WTC11 (cell line): ENCODE data around the gene ZNF570. TPM values are rescaled to one million over a fixed set of nuclear protein-coding genes. Genes with fewer than 3 reads are reported as not detected.

ENCODE experiments used
- ATAC-seq: fragments of 200-7000 bp; cut with Tn5 transposase; 2 replicates; pipeline ENCODE4 v1.10.0; 2021; ENCODE audit warnings: mild to moderate bottlenecking, moderate library complexity
- CTCF ChIA-PET: fragments of 300-600 bp; sonication (Branson Sonifier 250); formaldehyde crosslinking; loops from one replicate; lab custom pipeline; 2021; ENCODE audit warnings: antibody characterized with exemption; lab: Charles Lee
- POLR2A ChIA-PET: fragments of 350-600 bp; sonication (Branson Sonifier 250); formaldehyde crosslinking; loops from one replicate; lab custom pipeline; 2021; ENCODE audit warnings: antibody characterized with exemption; lab: Charles Lee
- DNase-seq: peaks from one replicate; pipeline ENCODE4 v3.0.0; 2021; ENCODE audit warnings: low spot score
- H3K27ac Mint-ChIP-seq: 2 replicates; pipeline ENCODE4 v1.8.0; 2021; ENCODE audit warnings: mixed read lengths
- H3K27me3 Mint-ChIP-seq: 2 replicates; pipeline ENCODE4 v1.8.0; 2021; ENCODE audit warnings: low read depth, mild to moderate bottlenecking, moderate library complexity, mixed read lengths
- H3K36me3 Mint-ChIP-seq: 2 replicates; pipeline ENCODE4 v1.8.0; 2021; ENCODE audit warnings: mixed read lengths
- H3K4me1 Mint-ChIP-seq: 2 replicates; pipeline ENCODE4 v1.8.0; 2022; ENCODE audit warnings: mixed read lengths
- H3K4me3 Mint-ChIP-seq: 2 replicates; pipeline ENCODE4 v1.8.0; 2021; ENCODE audit warnings: mild to moderate bottlenecking, moderate library complexity, mixed read lengths
- H3K9me3 Mint-ChIP-seq: 2 replicates; pipeline ENCODE4 v1.8.0; 2021; ENCODE audit warnings: mixed read lengths
- AR ChIP-seq: fragments of 250-450 bp; sonication (Bioruptor Pico); IDR thresholded peaks from 2 replicates; pipeline ENCODE4 v1.9.0; 2021; ENCODE audit warnings: mild to moderate bottlenecking
- ATF3 ChIP-seq: sonication (generic); formaldehyde crosslinking; conservative IDR thresholded peaks from 2 replicates; pipeline ENCODE4 v1.8.1; 2022; ENCODE audit warnings: mild to moderate bottlenecking, missing genetic modification reagents
- FOXK1 ChIP-seq: sonication (generic); formaldehyde crosslinking; IDR thresholded peaks from 2 replicates; pipeline ENCODE4 v1.8.0; 2022; ENCODE audit warnings: mild to moderate bottlenecking, moderate library complexity, missing genetic modification reagents
- FOXP1 ChIP-seq: sonication (generic); formaldehyde crosslinking; IDR thresholded peaks from 2 replicates; pipeline ENCODE4 v1.8.0; 2022; ENCODE audit warnings: missing genetic modification reagents, mild to moderate bottlenecking, moderate library complexity, borderline replicate concordance
- MLX ChIP-seq: sonication (generic); formaldehyde crosslinking; IDR thresholded peaks from 2 replicates; pipeline ENCODE4 v1.8.1; 2023; ENCODE audit warnings: mild to moderate bottlenecking, missing genetic modification reagents, moderate library complexity
- MXD4 ChIP-seq: fragments of 250-450 bp; sonication (Bioruptor Pico); IDR thresholded peaks from 2 replicates; pipeline ENCODE4 v1.8.0; 2021; ENCODE audit warnings: mild to moderate bottlenecking, moderate library complexity, borderline replicate concordance
- PRRX2 ChIP-seq: fragments of 250-450 bp; sonication (Bioruptor Pico); IDR thresholded peaks from 2 replicates; pipeline ENCODE4 v1.8.0; 2021; ENCODE audit warnings: mild to moderate bottlenecking
- SP1 ChIP-seq: sonication (generic); formaldehyde crosslinking; conservative IDR thresholded peaks from 2 replicates; pipeline ENCODE4 v1.8.1; 2022; ENCODE audit warnings: missing genetic modification reagents
- TEAD4 ChIP-seq: sonication (generic); formaldehyde crosslinking; IDR thresholded peaks from 2 replicates; pipeline ENCODE4 v1.8.0; 2022; ENCODE audit warnings: mild to moderate bottlenecking, missing genetic modification reagents
- USF1 ChIP-seq: sonication (generic); formaldehyde crosslinking; IDR thresholded peaks from 2 replicates; pipeline ENCODE4 v1.8.0; 2022; ENCODE audit warnings: mild to moderate bottlenecking, missing genetic modification reagents
- ZNF138 ChIP-seq: sonication (generic); formaldehyde crosslinking; conservative IDR thresholded peaks from 2 replicates; pipeline ENCODE4 v1.8.1; 2022; ENCODE audit warnings: mild to moderate bottlenecking, moderate library complexity, missing genetic modification reagents
- ZNF232 ChIP-seq: sonication (generic); formaldehyde crosslinking; IDR thresholded peaks from 2 replicates; pipeline ENCODE4 v1.8.0; 2022; ENCODE audit warnings: mild to moderate bottlenecking, missing genetic modification reagents
- ZNF317 ChIP-seq: sonication (generic); formaldehyde crosslinking; IDR thresholded peaks from 2 replicates; pipeline ENCODE4 v1.8.1; 2023; ENCODE audit warnings: low read depth, mild to moderate bottlenecking, moderate library complexity, missing genetic modification reagents, borderline replicate concordance
- ZNF396 ChIP-seq: fragments of 250-450 bp; sonication (Bioruptor Pico); IDR thresholded peaks from 2 replicates; pipeline ENCODE4 v1.8.0; 2021; ENCODE audit warnings: mild to moderate bottlenecking, moderate library complexity, borderline replicate concordance
- ZNF512 ChIP-seq: sonication (generic); formaldehyde crosslinking; IDR thresholded peaks from 2 replicates; pipeline ENCODE4 v1.8.1; 2022; ENCODE audit warnings: missing genetic modification reagents, borderline replicate concordance
- total RNA-seq: library from RNA; stranded (reverse); gene quantifications from 3 replicates; pipeline ENCODE4 v1.2.3, GENCODE V29; 2021
- TF ChIP-seq, protein P1 (sequence below): sonication (generic); formaldehyde crosslinking; IDR thresholded peaks from 2 replicates; pipeline ENCODE4 v1.8.0; 2023; ENCODE audit warnings: missing genetic modification reagents
- TF ChIP-seq, protein P2 (sequence below): fragments of 250-450 bp; sonication (Bioruptor Pico); IDR thresholded peaks from 2 replicates; pipeline ENCODE4 v1.9.0; 2021; ENCODE audit warnings: mild to moderate bottlenecking, borderline replicate concordance
- TF ChIP-seq, protein P3 (sequence below): sonication (generic); formaldehyde crosslinking; IDR thresholded peaks from 2 replicates; pipeline ENCODE4 v1.8.0; 2023; ENCODE audit warnings: mild to moderate bottlenecking, missing genetic modification reagents
- TF ChIP-seq, protein P4 (sequence below): fragments of 250-450 bp; sonication (Bioruptor Pico); IDR thresholded peaks from 2 replicates; pipeline ENCODE4 v1.8.0; 2021; ENCODE audit warnings: mild to moderate bottlenecking

The ZNF570 gene
- total RNA-seq, 1 experiment from 2014 or later = 7.2 TPM

DNA sequence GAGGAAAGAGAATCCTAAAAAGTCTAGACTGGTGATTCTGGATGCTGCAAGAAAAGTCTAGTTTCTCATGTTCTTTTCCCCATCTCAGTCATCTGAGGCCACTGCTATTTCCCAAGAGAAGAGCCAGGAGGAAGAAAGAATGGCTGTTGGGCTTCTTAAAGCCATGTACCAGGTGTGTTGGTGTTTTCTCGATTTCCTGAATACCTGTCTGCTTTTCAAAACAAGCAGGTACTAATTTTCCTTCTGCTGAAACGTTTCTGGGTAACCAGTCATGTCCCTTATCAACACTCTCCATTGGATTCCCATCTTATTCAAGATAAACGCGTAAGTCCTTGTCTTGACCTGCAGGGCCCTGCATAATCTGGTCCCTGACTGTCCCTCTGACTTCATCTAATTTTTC is 1.1 kb downstream of the ZNF570 start (continued):
- TF ChIP-seq AR (CRISPR knock-in tag) (no peak), USF1 (CRISPR knock-in tag) (no peak), MLX (CRISPR knock-in tag) (no peak), TEAD4 (CRISPR knock-in tag) (no peak)
- TF ChIP-seq, protein P1, sequence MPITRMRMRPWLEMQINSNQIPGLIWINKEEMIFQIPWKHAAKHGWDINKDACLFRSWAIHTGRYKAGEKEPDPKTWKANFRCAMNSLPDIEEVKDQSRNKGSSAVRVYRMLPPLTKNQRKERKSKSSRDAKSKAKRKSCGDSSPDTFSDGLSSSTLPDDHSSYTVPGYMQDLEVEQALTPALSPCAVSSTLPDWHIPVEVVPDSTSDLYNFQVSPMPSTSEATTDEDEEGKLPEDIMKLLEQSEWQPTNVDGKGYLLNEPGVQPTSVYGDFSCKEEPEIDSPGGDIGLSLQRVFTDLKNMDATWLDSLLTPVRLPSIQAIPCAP (CRISPR knock-in tag) = no peak

DNA sequence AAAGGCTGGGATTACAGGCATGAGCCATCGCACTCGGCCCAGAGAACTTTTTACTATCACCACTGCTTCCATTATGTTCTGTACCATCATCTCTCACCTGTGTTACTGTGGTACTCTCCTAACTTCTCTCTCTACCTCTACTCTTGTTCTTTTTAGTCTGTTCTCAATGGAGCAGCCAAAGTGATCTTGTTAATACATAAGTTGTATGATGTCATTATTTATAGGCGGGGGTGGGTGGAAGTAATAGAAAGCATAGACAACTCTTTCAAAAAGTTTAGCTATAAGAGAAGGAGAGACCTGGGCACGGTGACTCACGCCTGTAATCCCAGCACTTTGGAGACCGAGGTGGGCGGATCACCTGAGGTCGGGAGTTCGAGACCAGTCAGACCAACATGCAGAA is 3.0 kb downstream of the ZNF570 start:
- H3K27me3 Mint-ChIP-seq = no peaks in the 10 kb centered on the region
- H3K4me3 Mint-ChIP-seq = no peak overlapping the region
- no peak overlapping the region for H3K27ac Mint-ChIP-seq
- ATAC-seq = no peak
- no peak for DNase-seq
- CTCF ChIA-PET = no interaction called here
- H3K9me3 Mint-ChIP-seq = peaks cover 8% of the 10 kb centered on the region; the same call in 1 of the 2 replicates
- POLR2A ChIA-PET = no interaction called here
- peaks cover 14% of the 10 kb centered on the region for H3K4me1 Mint-ChIP-seq
- H3K36me3 Mint-ChIP-seq = peaks cover 18% of the 10 kb centered on the region
- TF ChIP-seq ATF3 (no peak), ZNF396 (CRISPR knock-in tag) (no peak), ZNF512 (no peak), FOXP1 (CRISPR knock-in tag) (no peak), MXD4 (no peak), FOXK1 (no peak), SP1 (CRISPR knock-in tag) (no peak), PRRX2 (no peak), ZNF317 (no peak), ZNF232 (CRISPR knock-in tag) (no peak), MLX (CRISPR knock-in tag) (no peak), ZNF138 (CRISPR knock-in tag) (no peak)
- TF ChIP-seq, protein P2, sequence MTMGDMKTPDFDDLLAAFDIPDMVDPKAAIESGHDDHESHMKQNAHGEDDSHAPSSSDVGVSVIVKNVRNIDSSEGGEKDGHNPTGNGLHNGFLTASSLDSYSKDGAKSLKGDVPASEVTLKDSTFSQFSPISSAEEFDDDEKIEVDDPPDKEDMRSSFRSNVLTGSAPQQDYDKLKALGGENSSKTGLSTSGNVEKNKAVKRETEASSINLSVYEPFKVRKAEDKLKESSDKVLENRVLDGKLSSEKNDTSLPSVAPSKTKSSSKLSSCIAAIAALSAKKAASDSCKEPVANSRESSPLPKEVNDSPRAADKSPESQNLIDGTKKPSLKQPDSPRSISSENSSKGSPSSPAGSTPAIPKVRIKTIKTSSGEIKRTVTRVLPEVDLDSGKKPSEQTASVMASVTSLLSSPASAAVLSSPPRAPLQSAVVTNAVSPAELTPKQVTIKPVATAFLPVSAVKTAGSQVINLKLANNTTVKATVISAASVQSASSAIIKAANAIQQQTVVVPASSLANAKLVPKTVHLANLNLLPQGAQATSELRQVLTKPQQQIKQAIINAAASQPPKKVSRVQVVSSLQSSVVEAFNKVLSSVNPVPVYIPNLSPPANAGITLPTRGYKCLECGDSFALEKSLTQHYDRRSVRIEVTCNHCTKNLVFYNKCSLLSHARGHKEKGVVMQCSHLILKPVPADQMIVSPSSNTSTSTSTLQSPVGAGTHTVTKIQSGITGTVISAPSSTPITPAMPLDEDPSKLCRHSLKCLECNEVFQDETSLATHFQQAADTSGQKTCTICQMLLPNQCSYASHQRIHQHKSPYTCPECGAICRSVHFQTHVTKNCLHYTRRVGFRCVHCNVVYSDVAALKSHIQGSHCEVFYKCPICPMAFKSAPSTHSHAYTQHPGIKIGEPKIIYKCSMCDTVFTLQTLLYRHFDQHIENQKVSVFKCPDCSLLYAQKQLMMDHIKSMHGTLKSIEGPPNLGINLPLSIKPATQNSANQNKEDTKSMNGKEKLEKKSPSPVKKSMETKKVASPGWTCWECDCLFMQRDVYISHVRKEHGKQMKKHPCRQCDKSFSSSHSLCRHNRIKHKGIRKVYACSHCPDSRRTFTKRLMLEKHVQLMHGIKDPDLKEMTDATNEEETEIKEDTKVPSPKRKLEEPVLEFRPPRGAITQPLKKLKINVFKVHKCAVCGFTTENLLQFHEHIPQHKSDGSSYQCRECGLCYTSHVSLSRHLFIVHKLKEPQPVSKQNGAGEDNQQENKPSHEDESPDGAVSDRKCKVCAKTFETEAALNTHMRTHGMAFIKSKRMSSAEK (CRISPR knock-in tag) = no peak
- TF ChIP-seq, protein P3, sequence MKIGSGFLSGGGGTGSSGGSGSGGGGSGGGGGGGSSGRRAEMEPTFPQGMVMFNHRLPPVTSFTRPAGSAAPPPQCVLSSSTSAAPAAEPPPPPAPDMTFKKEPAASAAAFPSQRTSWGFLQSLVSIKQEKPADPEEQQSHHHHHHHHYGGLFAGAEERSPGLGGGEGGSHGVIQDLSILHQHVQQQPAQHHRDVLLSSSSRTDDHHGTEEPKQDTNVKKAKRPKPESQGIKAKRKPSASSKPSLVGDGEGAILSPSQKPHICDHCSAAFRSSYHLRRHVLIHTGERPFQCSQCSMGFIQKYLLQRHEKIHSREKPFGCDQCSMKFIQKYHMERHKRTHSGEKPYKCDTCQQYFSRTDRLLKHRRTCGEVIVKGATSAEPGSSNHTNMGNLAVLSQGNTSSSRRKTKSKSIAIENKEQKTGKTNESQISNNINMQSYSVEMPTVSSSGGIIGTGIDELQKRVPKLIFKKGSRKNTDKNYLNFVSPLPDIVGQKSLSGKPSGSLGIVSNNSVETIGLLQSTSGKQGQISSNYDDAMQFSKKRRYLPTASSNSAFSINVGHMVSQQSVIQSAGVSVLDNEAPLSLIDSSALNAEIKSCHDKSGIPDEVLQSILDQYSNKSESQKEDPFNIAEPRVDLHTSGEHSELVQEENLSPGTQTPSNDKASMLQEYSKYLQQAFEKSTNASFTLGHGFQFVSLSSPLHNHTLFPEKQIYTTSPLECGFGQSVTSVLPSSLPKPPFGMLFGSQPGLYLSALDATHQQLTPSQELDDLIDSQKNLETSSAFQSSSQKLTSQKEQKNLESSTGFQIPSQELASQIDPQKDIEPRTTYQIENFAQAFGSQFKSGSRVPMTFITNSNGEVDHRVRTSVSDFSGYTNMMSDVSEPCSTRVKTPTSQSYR (CRISPR knock-in tag) = no peak
- TF ChIP-seq, protein P4, sequence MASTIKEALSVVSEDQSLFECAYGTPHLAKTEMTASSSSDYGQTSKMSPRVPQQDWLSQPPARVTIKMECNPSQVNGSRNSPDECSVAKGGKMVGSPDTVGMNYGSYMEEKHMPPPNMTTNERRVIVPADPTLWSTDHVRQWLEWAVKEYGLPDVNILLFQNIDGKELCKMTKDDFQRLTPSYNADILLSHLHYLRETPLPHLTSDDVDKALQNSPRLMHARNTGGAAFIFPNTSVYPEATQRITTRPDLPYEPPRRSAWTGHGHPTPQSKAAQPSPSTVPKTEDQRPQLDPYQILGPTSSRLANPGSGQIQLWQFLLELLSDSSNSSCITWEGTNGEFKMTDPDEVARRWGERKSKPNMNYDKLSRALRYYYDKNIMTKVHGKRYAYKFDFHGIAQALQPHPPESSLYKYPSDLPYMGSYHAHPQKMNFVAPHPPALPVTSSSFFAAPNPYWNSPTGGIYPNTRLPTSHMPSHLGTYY (CRISPR knock-in tag) = no peak
